SU-DHL-6 (cell line): ENCODE data around the gene CCSAP.

Experiments
- EZH2phosphoT487 ChIP-seq: fragments of 200-600 bp; sonication (generic), shearing (Covaris generic); conservative IDR thresholded peaks from 2 replicates; pipeline ENCODE4 v1.6.1; 2018; ENCODE audit warnings: mild to moderate bottlenecking, antibody characterized with exemption, low read length, moderate library complexity, mixed read lengths
- TF ChIP-seq, protein P1 (sequence below): fragments of 200-600 bp; sonication (generic); IDR thresholded peaks from one replicate; pipeline ENCODE4 v1.5.1; 2017; ENCODE audit warnings: antibody characterized with exemption, mild to moderate bottlenecking, low read length, moderate library complexity; ENCODE audit not compliant: insufficient read depth, poor library complexity, severe bottlenecking

DNA sequence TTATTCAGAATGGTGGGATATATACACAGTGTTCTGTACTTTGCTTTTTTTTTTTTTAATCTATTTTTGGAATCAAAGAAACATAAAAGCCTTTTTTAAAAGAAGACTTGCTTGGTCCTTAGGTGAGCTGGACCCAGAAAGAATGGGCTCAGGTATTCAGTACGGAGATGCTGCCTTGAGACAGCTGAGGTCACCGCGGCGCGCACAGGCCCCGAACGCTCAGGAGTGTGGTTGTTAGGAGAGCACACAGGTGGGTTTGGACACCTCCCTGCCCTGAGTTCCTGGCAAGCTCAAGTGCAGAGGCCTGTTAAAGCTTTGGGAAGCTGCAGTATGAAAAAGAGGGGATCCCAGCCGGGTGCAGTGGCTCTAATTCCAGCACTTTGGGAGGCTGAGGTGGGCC, 40.1 kb downstream of the CCSAP start:
- TF ChIP-seq, protein P1, sequence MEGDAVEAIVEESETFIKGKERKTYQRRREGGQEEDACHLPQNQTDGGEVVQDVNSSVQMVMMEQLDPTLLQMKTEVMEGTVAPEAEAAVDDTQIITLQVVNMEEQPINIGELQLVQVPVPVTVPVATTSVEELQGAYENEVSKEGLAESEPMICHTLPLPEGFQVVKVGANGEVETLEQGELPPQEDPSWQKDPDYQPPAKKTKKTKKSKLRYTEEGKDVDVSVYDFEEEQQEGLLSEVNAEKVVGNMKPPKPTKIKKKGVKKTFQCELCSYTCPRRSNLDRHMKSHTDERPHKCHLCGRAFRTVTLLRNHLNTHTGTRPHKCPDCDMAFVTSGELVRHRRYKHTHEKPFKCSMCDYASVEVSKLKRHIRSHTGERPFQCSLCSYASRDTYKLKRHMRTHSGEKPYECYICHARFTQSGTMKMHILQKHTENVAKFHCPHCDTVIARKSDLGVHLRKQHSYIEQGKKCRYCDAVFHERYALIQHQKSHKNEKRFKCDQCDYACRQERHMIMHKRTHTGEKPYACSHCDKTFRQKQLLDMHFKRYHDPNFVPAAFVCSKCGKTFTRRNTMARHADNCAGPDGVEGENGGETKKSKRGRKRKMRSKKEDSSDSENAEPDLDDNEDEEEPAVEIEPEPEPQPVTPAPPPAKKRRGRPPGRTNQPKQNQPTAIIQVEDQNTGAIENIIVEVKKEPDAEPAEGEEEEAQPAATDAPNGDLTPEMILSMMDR: no peak
- no peak for TF ChIP-seq EZH2phosphoT487
